AG04449 (cell line): Measurements from ENCODE around the gene HBA1.
"Not testable (repeated sequence)": the region's sequence is repeated elsewhere in the genome, so short reads cannot be mapped to it uniquely, and the experiment has no call there.

Experiments
- CTCF ChIA-PET: fragments of 350-600 bp; formaldehyde crosslinking; extraction: SDS; loops from one replicate; lab custom pipeline; 2021; ENCODE audit warnings: antibody characterized with exemption; lab: Yijun Ruan, JAX
- POLR2A ChIA-PET: fragments of 400-600, 350-600 bp; formaldehyde crosslinking; extraction: SDS; loops from one replicate; lab custom pipeline; 2020; ENCODE audit warnings: antibody characterized with exemption, inconsistent platforms; lab: Yijun Ruan, JAX
- DNase-seq: peaks from one replicate; pipeline ENCODE4 v3.0.0-alpha.2; 2010; ENCODE audit warnings: low read depth, low spot score
- H3K4me3 ChIP-seq: 2 replicates; pipeline ENCODE4 v1.5.1; 2011; ENCODE audit warnings: low read depth, mild to moderate bottlenecking, control low read depth, low read length
- TF ChIP-seq, protein P1 (sequence below): IDR thresholded peaks from one replicate; pipeline ENCODE4 v1.5.1; 2011; ENCODE audit warnings: mild to moderate bottlenecking, moderate library complexity, low read length, control low read depth, inconsistent platforms; ENCODE audit not compliant: insufficient read depth; ENCODE audit errors: missing control alignments

HBA1 gene

DNA sequence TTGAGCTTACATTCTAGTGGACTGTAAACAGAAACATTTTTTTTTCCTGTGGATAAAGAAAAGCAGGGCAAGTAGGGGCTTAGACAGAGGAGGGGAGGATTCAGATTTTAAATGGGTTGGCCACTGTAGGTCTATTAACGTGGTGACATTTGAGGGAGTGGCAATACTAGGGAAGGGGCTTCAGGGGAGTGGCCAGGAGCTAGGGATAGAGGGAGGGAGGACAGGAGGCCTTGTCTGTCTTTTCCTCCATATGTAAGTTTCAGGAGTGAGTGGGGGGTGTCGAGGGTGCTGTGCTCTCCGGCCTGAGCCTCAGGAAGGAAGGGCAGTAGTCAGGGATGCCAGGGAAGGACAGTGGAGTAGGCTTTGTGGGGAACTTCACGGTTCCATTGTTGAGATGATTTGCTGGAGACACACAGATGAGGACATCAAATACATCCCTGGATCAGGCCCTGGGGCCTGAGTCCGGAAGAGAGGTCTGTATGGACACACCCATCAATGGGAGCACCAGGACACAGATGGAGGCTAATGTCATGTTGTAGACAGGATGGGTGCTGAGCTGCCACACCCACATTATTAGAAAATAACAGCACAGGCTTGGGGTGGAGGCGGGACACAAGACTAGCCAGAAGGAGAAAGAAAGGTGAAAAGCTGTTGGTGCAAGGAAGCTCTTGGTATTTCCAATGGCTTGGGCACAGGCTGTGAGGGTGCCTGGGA lies 17.2 kb upstream of the HBA1 start:
- ChIA-PET POLR2A (no interaction called here), CTCF (interaction anchor here (1.0 kb wide), 1 partner anchor 23 kb away, joined by 3 read pairs; no protein-coding TSS in a partner anchor)
- no peak for DNase-seq
- TF ChIP-seq, protein P1, sequence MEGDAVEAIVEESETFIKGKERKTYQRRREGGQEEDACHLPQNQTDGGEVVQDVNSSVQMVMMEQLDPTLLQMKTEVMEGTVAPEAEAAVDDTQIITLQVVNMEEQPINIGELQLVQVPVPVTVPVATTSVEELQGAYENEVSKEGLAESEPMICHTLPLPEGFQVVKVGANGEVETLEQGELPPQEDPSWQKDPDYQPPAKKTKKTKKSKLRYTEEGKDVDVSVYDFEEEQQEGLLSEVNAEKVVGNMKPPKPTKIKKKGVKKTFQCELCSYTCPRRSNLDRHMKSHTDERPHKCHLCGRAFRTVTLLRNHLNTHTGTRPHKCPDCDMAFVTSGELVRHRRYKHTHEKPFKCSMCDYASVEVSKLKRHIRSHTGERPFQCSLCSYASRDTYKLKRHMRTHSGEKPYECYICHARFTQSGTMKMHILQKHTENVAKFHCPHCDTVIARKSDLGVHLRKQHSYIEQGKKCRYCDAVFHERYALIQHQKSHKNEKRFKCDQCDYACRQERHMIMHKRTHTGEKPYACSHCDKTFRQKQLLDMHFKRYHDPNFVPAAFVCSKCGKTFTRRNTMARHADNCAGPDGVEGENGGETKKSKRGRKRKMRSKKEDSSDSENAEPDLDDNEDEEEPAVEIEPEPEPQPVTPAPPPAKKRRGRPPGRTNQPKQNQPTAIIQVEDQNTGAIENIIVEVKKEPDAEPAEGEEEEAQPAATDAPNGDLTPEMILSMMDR, result no peak
- no peak overlapping the region for H3K4me3 ChIP-seq

DNA sequence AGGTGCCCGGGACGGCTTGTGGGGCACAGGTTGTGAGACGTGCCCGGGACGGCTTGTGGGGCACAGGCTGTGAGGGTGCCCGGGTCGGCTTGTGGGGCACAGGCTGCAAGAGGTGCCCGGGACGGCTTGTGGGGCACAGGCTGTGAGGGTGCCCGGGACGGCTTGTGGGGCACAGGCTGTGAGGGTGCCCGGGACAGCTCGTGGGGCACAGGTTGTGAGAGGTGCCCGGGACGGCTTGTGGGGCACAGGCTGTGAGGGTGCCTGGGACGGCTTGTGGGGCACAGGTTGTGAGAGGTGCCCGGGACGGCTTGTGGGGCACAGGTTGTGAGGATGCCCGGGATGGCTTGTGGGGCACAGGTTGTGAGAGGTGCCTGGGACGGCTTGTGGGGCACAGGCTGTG lies 16.2 kb upstream of the HBA1 start:
- CTCF ChIA-PET, DNase-seq, POLR2A ChIA-PET, H3K4me3 ChIP-seq: not testable (repeated sequence)

- ChIA-PET CTCF (interaction anchor here (1.0 to 1.5 kb wide), 3 partner anchors 21 to 64 kb away, joined by 3 to 4 read pairs (median 4); no protein-coding TSS in a partner anchor), POLR2A (no interaction called here)
- DNase-seq, result no peak
- no peak overlapping the region for H3K4me3 ChIP-seq
- TF ChIP-seq, protein P1, result no peak
Measured at GRCh38 chr16:160691-161190, 15.7 kb upstream of the HBA1 start.

DNA sequence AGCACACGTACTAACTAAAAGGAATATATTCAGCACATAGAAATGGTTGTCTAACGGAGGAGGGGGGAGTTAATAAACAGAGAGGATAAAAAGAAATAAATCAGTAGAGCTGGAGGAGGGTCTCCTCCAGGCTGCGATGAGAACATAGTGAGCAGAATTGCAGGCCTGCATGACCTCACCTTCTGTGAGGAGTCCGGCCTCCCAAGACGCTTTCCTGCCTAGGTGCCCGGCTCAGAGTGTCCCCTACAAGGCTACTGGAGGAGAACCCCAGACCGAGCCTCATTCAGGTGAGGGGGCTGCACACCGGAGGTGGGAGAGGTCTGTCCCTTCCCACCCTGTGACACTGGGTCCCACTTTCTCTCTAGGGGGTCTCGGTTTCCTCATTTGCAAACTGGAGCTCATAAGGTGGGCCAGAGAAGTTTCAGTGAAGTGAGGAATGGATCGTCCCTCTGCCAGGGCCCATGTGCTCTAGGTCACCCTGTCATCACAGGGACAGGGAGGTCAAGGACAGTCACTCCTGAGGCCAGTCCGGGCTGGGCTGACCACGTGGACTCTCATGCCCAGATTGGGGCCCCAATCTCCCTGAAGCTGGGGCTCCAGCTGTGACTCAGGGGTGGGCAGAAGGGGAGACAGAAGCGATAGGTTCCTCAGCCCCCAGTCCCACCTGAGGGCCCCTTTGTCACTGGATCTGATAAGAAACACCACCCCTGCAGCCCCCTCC lies 14.0 kb upstream of the HBA1 start:
- ChIA-PET CTCF (interaction anchor here (1.0 to 1.5 kb wide), 3 partner anchors 19 to 60 kb away, joined by 3 to 4 read pairs (median 3); no protein-coding TSS in a partner anchor), POLR2A (interaction anchor here (0.6 kb wide), 1 partner anchor 14 kb away, joined by 3 read pairs; no protein-coding TSS in a partner anchor)
- no peak for DNase-seq
- H3K4me3 ChIP-seq, result no peak overlapping the region
- TF ChIP-seq, protein P1, result no peak

DNA sequence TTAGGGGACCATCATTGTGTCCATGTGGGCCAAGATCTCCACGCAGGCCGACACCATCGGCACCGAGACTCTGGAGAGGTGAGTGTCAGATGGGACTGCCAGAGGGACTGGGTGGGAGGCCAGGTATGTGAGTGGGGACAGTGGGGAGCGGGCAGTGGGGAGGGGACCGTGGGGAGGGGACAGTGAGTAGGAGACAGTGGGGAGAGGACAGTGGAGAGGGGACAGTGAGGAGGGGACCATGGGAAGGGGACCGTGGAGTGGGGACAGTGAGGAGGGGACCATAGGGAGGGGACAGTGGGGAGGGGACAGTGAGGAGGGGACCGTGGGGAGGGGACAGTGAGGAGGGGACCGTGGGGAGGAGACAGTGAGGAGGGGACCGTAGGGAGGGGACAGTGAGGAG lies 13.3 kb upstream of the HBA1 start:
- POLR2A ChIA-PET, DNase-seq, H3K4me3 ChIP-seq: not testable (repeated sequence)
- CTCF ChIA-PET, result interaction anchor here (1.2 kb wide), 1 partner anchor 20 kb away, joined by 3 read pairs; no protein-coding TSS in a partner anchor

DNA sequence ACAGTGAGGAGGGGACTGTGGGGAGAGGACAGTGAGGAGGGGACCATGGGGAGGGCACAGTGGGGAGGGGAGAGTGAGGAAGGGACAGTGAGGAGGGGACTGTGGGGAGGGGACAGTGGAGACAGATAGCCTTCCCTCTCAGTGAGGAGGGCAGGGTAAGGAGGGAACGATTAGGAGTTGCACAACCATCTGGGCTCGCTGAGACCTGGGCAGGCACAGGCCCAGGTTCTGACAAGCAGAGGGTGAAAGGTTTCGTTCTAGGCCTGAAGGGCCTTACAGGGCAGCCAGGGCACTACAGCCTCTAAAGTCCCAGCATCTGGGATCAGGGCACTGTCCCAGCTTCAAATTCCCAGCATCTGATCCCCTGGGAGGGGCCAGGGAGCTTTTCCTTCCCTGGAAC lies 12.8 kb upstream of the HBA1 start:
- CTCF ChIA-PET, POLR2A ChIA-PET, H3K4me3 ChIP-seq, DNase-seq: not testable (repeated sequence)

DNA sequence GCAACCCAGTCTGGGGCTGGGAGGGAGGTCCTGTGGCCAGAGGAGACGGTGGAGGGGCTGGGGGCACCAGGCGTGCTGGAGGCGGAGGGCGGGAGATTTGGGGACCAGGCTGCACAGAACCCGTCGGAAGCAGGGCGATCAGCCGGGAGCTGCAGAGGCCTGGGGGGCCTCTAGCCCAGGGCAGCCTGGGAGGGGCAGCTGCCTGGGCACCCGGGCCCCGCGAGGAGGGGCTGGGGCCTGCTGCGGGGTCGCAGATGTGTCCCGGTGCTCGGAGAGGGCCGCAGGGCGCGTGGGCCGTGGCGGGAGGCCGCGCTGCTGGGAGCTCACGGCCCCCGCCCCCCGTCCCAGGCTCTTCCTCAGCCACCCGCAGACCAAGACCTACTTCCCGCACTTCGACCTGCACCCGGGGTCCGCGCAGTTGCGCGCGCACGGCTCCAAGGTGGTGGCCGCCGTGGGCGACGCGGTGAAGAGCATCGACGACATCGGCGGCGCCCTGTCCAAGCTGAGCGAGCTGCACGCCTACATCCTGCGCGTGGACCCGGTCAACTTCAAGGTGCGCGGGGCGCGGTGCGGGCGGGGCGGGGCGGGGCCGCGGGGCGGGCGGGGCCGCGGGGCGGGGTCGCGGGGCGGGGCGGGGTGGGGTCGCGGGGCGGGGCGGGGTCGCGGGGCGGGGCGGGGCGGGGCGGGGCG lies 12.2 kb upstream of the HBA1 start:
- CTCF ChIA-PET, H3K4me3 ChIP-seq, POLR2A ChIA-PET, DNase-seq: not testable (repeated sequence)
